22Rv1 (cell line): Measurements from ENCODE around the gene ADAMTS8.

Source experiments
- ZFX ChIP-seq: fragments of 450-650 bp; IDR thresholded peaks from 2 replicates; pipeline ENCODE4 v1.6.1; 2017; ENCODE audit warnings: antibody characterized with exemption, borderline replicate concordance
- TF ChIP-seq, protein P1 (sequence below): fragments of 450-650 bp; IDR thresholded peaks from 2 replicates; pipeline ENCODE4 v1.5.1; 2017; ENCODE audit warnings: mild to moderate bottlenecking

GRCh38 chr11:130388607-130389205, 39.7 kb downstream of the ADAMTS8 start:
- TF ChIP-seq, protein P1, sequence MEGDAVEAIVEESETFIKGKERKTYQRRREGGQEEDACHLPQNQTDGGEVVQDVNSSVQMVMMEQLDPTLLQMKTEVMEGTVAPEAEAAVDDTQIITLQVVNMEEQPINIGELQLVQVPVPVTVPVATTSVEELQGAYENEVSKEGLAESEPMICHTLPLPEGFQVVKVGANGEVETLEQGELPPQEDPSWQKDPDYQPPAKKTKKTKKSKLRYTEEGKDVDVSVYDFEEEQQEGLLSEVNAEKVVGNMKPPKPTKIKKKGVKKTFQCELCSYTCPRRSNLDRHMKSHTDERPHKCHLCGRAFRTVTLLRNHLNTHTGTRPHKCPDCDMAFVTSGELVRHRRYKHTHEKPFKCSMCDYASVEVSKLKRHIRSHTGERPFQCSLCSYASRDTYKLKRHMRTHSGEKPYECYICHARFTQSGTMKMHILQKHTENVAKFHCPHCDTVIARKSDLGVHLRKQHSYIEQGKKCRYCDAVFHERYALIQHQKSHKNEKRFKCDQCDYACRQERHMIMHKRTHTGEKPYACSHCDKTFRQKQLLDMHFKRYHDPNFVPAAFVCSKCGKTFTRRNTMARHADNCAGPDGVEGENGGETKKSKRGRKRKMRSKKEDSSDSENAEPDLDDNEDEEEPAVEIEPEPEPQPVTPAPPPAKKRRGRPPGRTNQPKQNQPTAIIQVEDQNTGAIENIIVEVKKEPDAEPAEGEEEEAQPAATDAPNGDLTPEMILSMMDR, result no peak
- TF ChIP-seq ZFX, result no peak
